B cell (primary cell): Measurements from ENCODE around the gene NOP53.

Experiments used
- EZH2 ChIP-seq: IDR thresholded peaks from 2 replicates; pipeline ENCODE4 v1.6.1; 2012; ENCODE audit warnings: borderline replicate concordance, low read depth, mild to moderate bottlenecking, moderate library complexity, low read length; ENCODE audit not compliant: insufficient read depth, poor library complexity, severe bottlenecking
- TF ChIP-seq, protein P1 (sequence below): fragments of 200-600 bp; IDR thresholded peaks from one replicate; pipeline ENCODE4 v1.8.0; 2022; ENCODE audit warnings: antibody characterized with exemption, mild to moderate bottlenecking

DNA sequence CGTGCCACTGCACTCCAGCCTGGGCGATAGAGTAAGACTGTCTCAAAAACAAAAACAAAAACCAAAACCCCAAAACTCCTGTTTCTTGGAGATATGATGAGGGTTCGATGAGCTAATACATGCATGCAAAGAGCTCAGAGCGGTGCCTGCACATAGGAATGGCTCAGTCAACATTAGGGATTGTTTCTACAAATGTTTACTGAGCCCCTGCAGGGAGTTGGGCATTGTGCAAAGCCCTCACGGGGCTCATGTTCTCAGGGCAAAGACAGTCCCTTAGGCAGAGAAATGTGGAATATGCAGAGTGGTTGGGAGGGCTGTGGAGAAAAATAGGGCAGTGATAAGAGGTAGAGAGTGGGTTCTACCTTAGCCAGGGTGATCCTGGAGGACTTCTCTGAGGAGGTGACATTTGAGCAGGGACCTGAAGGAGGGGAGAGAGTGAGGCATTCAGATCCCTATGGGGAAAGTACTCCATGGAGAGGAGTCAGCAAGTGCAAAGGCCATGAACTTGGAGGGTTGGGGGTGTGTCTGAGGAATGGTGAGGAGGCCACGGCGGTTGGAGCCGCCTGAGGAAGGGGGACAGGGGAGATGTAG is 33.6 kb upstream of the NOP53 start:
- TF ChIP-seq, protein P1, sequence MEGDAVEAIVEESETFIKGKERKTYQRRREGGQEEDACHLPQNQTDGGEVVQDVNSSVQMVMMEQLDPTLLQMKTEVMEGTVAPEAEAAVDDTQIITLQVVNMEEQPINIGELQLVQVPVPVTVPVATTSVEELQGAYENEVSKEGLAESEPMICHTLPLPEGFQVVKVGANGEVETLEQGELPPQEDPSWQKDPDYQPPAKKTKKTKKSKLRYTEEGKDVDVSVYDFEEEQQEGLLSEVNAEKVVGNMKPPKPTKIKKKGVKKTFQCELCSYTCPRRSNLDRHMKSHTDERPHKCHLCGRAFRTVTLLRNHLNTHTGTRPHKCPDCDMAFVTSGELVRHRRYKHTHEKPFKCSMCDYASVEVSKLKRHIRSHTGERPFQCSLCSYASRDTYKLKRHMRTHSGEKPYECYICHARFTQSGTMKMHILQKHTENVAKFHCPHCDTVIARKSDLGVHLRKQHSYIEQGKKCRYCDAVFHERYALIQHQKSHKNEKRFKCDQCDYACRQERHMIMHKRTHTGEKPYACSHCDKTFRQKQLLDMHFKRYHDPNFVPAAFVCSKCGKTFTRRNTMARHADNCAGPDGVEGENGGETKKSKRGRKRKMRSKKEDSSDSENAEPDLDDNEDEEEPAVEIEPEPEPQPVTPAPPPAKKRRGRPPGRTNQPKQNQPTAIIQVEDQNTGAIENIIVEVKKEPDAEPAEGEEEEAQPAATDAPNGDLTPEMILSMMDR, result no peak
- TF ChIP-seq EZH2, result no peak
